Chondrocyte (in vitro differentiated cells): ENCODE data around the gene BLOC1S3. TPM values are rescaled to one million over a fixed set of nuclear protein-coding genes. Genes with fewer than 3 reads are reported as not detected.

Experiments
- DNase-seq: peaks from one replicate; pipeline ENCODE4 v3.0.0; 2021; ENCODE audit warnings: mixed read lengths, low spot score
- H3K27ac Mint-ChIP-seq: one replicate; pipeline ENCODE4 v1.8.0; 2021; ENCODE audit warnings: mild to moderate bottlenecking, moderate library complexity, mixed read lengths; ENCODE audit not compliant: unreplicated experiment
- H3K27me3 Mint-ChIP-seq: 2 replicates; pipeline ENCODE4 v1.8.0; 2021; ENCODE audit warnings: low read depth, mixed read lengths
- H3K36me3 Mint-ChIP-seq: 2 replicates; pipeline ENCODE4 v1.8.0; 2021; ENCODE audit warnings: low read depth, mixed read lengths
- H3K4me1 Mint-ChIP-seq: 2 replicates; pipeline ENCODE4 v1.8.0; 2021; ENCODE audit warnings: low read depth, mild to moderate bottlenecking, mixed read lengths
- H3K4me3 Mint-ChIP-seq: one replicate; pipeline ENCODE4 v1.8.0; 2021; ENCODE audit warnings: mild to moderate bottlenecking, moderate library complexity, mixed read lengths; ENCODE audit not compliant: unreplicated experiment
- H3K9me3 Mint-ChIP-seq: 2 replicates; pipeline ENCODE4 v1.8.0; 2021; ENCODE audit warnings: low read depth, mixed read lengths
- total RNA-seq: library from RNA; stranded (reverse); gene quantifications from 3 replicates; pipeline ENCODE4 v1.2.1, GENCODE V29; 2021
- TF ChIP-seq, protein P1 (sequence below): fragments of 200-600 bp; sonication (generic); IDR thresholded peaks from 2 replicates; pipeline ENCODE4 v1.5.0; 2021; ENCODE audit warnings: antibody characterized with exemption, mild to moderate bottlenecking, moderate library complexity

BLOC1S3 gene
- total RNA-seq, 1 donor from 2014 or later: 21.0 TPM

- H3K27ac Mint-ChIP-seq: no peak within 1 kb of the TSS
- no peaks in the 10 kb centered on the region for H3K36me3 Mint-ChIP-seq
- no peak within 1 kb of the TSS for H3K4me3 Mint-ChIP-seq
- H3K9me3 Mint-ChIP-seq: no peaks in the 10 kb centered on the region
- TF ChIP-seq, protein P1, sequence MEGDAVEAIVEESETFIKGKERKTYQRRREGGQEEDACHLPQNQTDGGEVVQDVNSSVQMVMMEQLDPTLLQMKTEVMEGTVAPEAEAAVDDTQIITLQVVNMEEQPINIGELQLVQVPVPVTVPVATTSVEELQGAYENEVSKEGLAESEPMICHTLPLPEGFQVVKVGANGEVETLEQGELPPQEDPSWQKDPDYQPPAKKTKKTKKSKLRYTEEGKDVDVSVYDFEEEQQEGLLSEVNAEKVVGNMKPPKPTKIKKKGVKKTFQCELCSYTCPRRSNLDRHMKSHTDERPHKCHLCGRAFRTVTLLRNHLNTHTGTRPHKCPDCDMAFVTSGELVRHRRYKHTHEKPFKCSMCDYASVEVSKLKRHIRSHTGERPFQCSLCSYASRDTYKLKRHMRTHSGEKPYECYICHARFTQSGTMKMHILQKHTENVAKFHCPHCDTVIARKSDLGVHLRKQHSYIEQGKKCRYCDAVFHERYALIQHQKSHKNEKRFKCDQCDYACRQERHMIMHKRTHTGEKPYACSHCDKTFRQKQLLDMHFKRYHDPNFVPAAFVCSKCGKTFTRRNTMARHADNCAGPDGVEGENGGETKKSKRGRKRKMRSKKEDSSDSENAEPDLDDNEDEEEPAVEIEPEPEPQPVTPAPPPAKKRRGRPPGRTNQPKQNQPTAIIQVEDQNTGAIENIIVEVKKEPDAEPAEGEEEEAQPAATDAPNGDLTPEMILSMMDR: no peak
- H3K27me3 Mint-ChIP-seq: peaks cover 4% of the 10 kb centered on the region
- no peak for DNase-seq
- no peaks in the 10 kb centered on the region for H3K4me1 Mint-ChIP-seq
These were observed 17.5 kb upstream of the BLOC1S3 start, which contains the start of gene NKPD1 for GRCh38 chr19:45160870-45161737. Gene NKPD1, minus strand, starts transcription at chr19:45160982. Its CDS starts 832 bp downstream, at chr19:45160150.

- peaks cover 1% of the 10 kb centered on the region for H3K4me1 Mint-ChIP-seq
- peak; percentile 89 for DNase-seq
- H3K9me3 Mint-ChIP-seq: no peaks in the 10 kb centered on the region
- no peak overlapping the region for H3K4me3 Mint-ChIP-seq
- H3K27ac Mint-ChIP-seq: no peak overlapping the region
- H3K27me3 Mint-ChIP-seq: peaks cover 4% of the 10 kb centered on the region
- no peaks in the 10 kb centered on the region for H3K36me3 Mint-ChIP-seq
- TF ChIP-seq, protein P1: peak; percentile 81
These were observed 16.6 kb upstream of the BLOC1S3 start for GRCh38 chr19:45161738-45162607.

GRCh38 chr19:45162608-45163143 is 15.9 kb upstream of the BLOC1S3 start:
- no peak overlapping the region for H3K4me3 Mint-ChIP-seq
- no peak overlapping the region for H3K27ac Mint-ChIP-seq
- H3K4me1 Mint-ChIP-seq: peaks cover 3% of the 10 kb centered on the region
- TF ChIP-seq, protein P1: no peak
- peak; percentile 93 for DNase-seq
- peaks cover 4% of the 10 kb centered on the region for H3K27me3 Mint-ChIP-seq
- no peaks in the 10 kb centered on the region for H3K9me3 Mint-ChIP-seq
- H3K36me3 Mint-ChIP-seq: no peaks in the 10 kb centered on the region

GRCh38 chr19:45163156-45163555 is 15.4 kb upstream of the BLOC1S3 start:
- Mint-ChIP-seq H3K27me3 (peaks cover 4% of the 10 kb centered on the region), H3K36me3 (no peaks in the 10 kb centered on the region), H3K4me3 (no peak overlapping the region), H3K27ac (no peak overlapping the region), H3K4me1 (peaks cover 3% of the 10 kb centered on the region), H3K9me3 (no peaks in the 10 kb centered on the region)
- TF ChIP-seq, protein P1: no peak
- DNase-seq: no peak
